ENCODE measurements around the gene SVEP1.

GRCh38 chr9:110476251-110476650 is 103.3 kb downstream of the SVEP1 start:
- TF ChIP-seq SETDB1 (IDR thresholded peaks at IDR 0.05; ENCODE audit: insufficient read length, low read length) = no peak
- TF ChIP-seq, protein P1, sequence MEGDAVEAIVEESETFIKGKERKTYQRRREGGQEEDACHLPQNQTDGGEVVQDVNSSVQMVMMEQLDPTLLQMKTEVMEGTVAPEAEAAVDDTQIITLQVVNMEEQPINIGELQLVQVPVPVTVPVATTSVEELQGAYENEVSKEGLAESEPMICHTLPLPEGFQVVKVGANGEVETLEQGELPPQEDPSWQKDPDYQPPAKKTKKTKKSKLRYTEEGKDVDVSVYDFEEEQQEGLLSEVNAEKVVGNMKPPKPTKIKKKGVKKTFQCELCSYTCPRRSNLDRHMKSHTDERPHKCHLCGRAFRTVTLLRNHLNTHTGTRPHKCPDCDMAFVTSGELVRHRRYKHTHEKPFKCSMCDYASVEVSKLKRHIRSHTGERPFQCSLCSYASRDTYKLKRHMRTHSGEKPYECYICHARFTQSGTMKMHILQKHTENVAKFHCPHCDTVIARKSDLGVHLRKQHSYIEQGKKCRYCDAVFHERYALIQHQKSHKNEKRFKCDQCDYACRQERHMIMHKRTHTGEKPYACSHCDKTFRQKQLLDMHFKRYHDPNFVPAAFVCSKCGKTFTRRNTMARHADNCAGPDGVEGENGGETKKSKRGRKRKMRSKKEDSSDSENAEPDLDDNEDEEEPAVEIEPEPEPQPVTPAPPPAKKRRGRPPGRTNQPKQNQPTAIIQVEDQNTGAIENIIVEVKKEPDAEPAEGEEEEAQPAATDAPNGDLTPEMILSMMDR (tag by site-specific recombination; IDR thresholded peaks at IDR 0.05) = no peak
- no peak for TF ChIP-seq ZNF274 (IDR thresholded peaks at IDR 0.05; ENCODE audit: low read length)
- TF ChIP-seq ZNF274 (tag by site-specific recombination; IDR thresholded peaks at IDR 0.05; ENCODE audit: borderline replicate concordance) = no peak
- TF ChIP-seq ZNF175 (tag by site-specific recombination; IDR thresholded peaks at IDR 0.05) = no peak
